GM12878 (cell line): ENCODE results near the gene IQGAP1. TPM values are rescaled to one million over a fixed set of nuclear protein-coding genes. Genes with fewer than 3 reads are reported as not detected.

Experiments used
- ATAC-seq: fragments of 200-7000 bp; cut with Tn5 transposase; 3 replicates; pipeline ENCODE4 v1.9.1; 2020; ENCODE audit warnings: mild to moderate bottlenecking, moderate library complexity
- BruUV-seq: library from RNA; stranded (reverse); fragments of 400-500 nt; replicated peaks from 2 replicates; lab custom pipeline; 2021; lab: Mats Ljungman, UMichigan
- CTCF ChIA-PET: fragments of 300-600 bp; sonication (Branson Sonifier 250); formaldehyde crosslinking; extraction: SDS; loops from one replicate; lab custom pipeline; 2021; ENCODE audit warnings: inconsistent platforms; lab: Yijun Ruan, JAX
- POLR2A ChIA-PET: fragments of 350-600 bp; formaldehyde crosslinking; extraction: SDS; loops from one replicate; lab custom pipeline; 2021; ENCODE audit warnings: inconsistent platforms; lab: Charles Lee
- RAD21 ChIA-PET: fragments of 300-600 bp; sonication (Branson Sonifier 250); formaldehyde crosslinking; loops from one replicate; lab custom pipeline; 2023; ENCODE audit warnings: antibody characterized with exemption; ENCODE audit not compliant: unreplicated experiment; lab: Charles Lee
- SMC1A ChIA-PET: fragments of 300-600 bp; sonication (Branson Sonifier 250); formaldehyde crosslinking; loops from one replicate; lab custom pipeline; 2023; ENCODE audit not compliant: unreplicated experiment, uncharacterized antibody; lab: Charles Lee
- DNase-seq: peaks from one replicate; pipeline ENCODE4 v3.0.0-alpha.2; 2011; ENCODE audit warnings: low read depth, low spot score
- FAIRE-seq: peaks from 3 replicates; lab custom pipeline; 2011; peaks lifted over from hg19 to GRCh38; lab: Jason Lieb, UNC
- H2AFZ ChIP-seq: 2 replicates; pipeline ENCODE4 v1.6.0; 2011; ENCODE audit warnings: low read depth, low read length, control low read depth; ENCODE audit not compliant: control insufficient read depth
- H3K27ac ChIP-seq: 2 replicates; pipeline ENCODE4 v1.5.1; 2011; ENCODE audit warnings: control low read depth; ENCODE audit not compliant: control insufficient read depth, insufficient read depth
- H3K27me3 ChIP-seq, 2 experiments: replicated peaks in 1 of 2; 2 replicates each; pipeline versions ENCODE4 v1.6.0 to v1.6.1; 2011; ENCODE audit warnings: low read length in 1 of 2; ENCODE audit not compliant: control insufficient read depth in 2 of 2, insufficient read depth in 2 of 2
- H3K36me3 ChIP-seq, 2 experiments: 2 replicates each; pipeline ENCODE4 v1.5.1; 2011; ENCODE audit warnings: low read length in 1 of 2; ENCODE audit not compliant: control insufficient read depth in 2 of 2, insufficient read depth in 2 of 2
- H3K4me1 ChIP-seq: 2 replicates; pipeline ENCODE4 v1.6.1; 2011; ENCODE audit warnings: mild to moderate bottlenecking, low read length, moderate library complexity, mixed read lengths; ENCODE audit not compliant: control insufficient read depth, insufficient read depth
- H3K4me2 ChIP-seq: 2 replicates; pipeline ENCODE4 v1.6.0; 2011; ENCODE audit warnings: control low read depth; ENCODE audit not compliant: control insufficient read depth, insufficient read depth
- H3K4me3 ChIP-seq: fragments of 200-600 bp; sonication (generic); 2 replicates; pipeline ENCODE4 v1.5.1; 2016
- H3K79me2 ChIP-seq: 2 replicates; pipeline ENCODE4 v1.6.0; 2011; ENCODE audit warnings: low read length; ENCODE audit not compliant: control insufficient read depth, insufficient read depth
- H3K9ac ChIP-seq: 2 replicates; pipeline ENCODE4 v1.8.0; 2011; ENCODE audit warnings: low read length, control low read depth, mixed read lengths; ENCODE audit not compliant: control insufficient read depth, insufficient read depth
- H3K9me3 ChIP-seq: replicated peaks from 3 replicates; pipeline ENCODE4 v1.5.1; 2011; ENCODE audit warnings: mild to moderate bottlenecking, low read length; ENCODE audit not compliant: control insufficient read depth, insufficient read depth
- H4K20me1 ChIP-seq: 2 replicates; pipeline ENCODE4 v1.6.0; 2011; ENCODE audit not compliant: control insufficient read depth, insufficient read depth
- CREM ChIP-seq: IDR thresholded peaks from 2 replicates; pipeline ENCODE4 v1.6.1; 2014; ENCODE audit warnings: antibody characterized with exemption, low read depth
- E2F4 ChIP-seq: IDR thresholded peaks from 2 replicates; pipeline ENCODE4 v1.6.1; 2012; ENCODE audit warnings: low read depth, low read length, improper control_type of control experiment
- E4F1 ChIP-seq: fragments of 450-650 bp; IDR thresholded peaks from 2 replicates; pipeline ENCODE4 v1.6.1; 2018; ENCODE audit warnings: borderline replicate concordance, mild to moderate bottlenecking; ENCODE audit not compliant: partially characterized antibody
- ESRRA ChIP-seq: IDR thresholded peaks from 2 replicates; pipeline ENCODE4 v1.6.1; 2012; ENCODE audit warnings: mild to moderate bottlenecking, low read length, improper control_type of control experiment
- HCFC1 ChIP-seq: fragments of 150-350 bp; IDR thresholded peaks from 2 replicates; pipeline ENCODE4 v1.6.1; 2014; ENCODE audit warnings: low read length
- MLLT1 ChIP-seq: fragments of 450-650 bp; IDR thresholded peaks from 2 replicates; pipeline ENCODE4 v1.6.1; 2016; ENCODE audit warnings: mild to moderate bottlenecking
- MYB ChIP-seq: fragments of 150-350 bp; IDR thresholded peaks from 2 replicates; pipeline ENCODE4 v1.6.1; 2014; ENCODE audit warnings: mild to moderate bottlenecking, low read depth, low read length, borderline replicate concordance
- NKRF ChIP-seq: fragments of 450-650 bp; conservative IDR thresholded peaks from 2 replicates; pipeline ENCODE4 v1.6.1; 2017; ENCODE audit warnings: mild to moderate bottlenecking, moderate library complexity
- RFX5 ChIP-seq: IDR thresholded peaks from 2 replicates; pipeline ENCODE4 v1.6.1; 2011; ENCODE audit warnings: low read depth, low read length, improper control_type of control experiment
- RUNX3 ChIP-seq: IDR thresholded peaks from 2 replicates; pipeline ENCODE4 v1.6.1; 2012; ENCODE audit warnings: low read length, inconsistent platforms
- SMC3 ChIP-seq: IDR thresholded peaks from 2 replicates; pipeline ENCODE4 v1.6.1; 2011; ENCODE audit warnings: low read length, improper control_type of control experiment, borderline replicate concordance
- ZNF207 ChIP-seq: fragments of 450-650 bp; IDR thresholded peaks from 2 replicates; pipeline ENCODE4 v1.6.1; 2014; ENCODE audit warnings: antibody characterized with exemption, mild to moderate bottlenecking, borderline replicate concordance
- ZSCAN29 ChIP-seq: fragments of 450-650 bp; IDR thresholded peaks from 2 replicates; pipeline ENCODE4 v1.6.1; 2017; ENCODE audit warnings: mild to moderate bottlenecking, moderate library complexity
- WGBS: methylation state at CpG from one replicate; pipeline ENCODE4 v1.1.6; 2016; ENCODE audit warnings: low lambda C conversion rate; ENCODE audit not compliant: insufficient replicate concordance, insufficient coverage; ENCODE audit errors: missing lambda C conversion rate; 5-methylcytosine and 5-hydroxymethylcytosine counted together
- in situ Hi-C: fragments of 300-500 bp; cut with MboI; formaldehyde crosslinking; loops from 9 replicates; pipeline ENCODE4 v1.14.3; 2018; ENCODE audit warnings: mixed read lengths
- intact Hi-C: fragments of 100-400 bp; cut with micrococcal nuclease; formaldehyde crosslinking; loops from one replicate; pipeline ENCODE4 v1.14.2; 2022; ENCODE audit not compliant: unreplicated experiment
- polyA plus RNA-seq, 11 experiments: library from polyadenylated mRNA; depleted of rRNA in 4 of 11; unstranded in 6 of 11; stranded (reverse) in 5 of 11; fragments of >200 nt; fragmentation: Nextera tagmentation in 4 of 11; fragmentation: Illumina TruSeq in 1 of 11; extraction: Ambion mirVana in 4 of 11; extraction: Trizol in 1 of 11; gene quantifications; 1 replicate in 1 of 11; 2 replicates in 10 of 11; pipeline versions ENCODE4 v1.2.1 to v1.2.3, GENCODE V29; 2011 to 2016; ENCODE audit warnings: inconsistent platforms in 2 of 11, missing spikeins in 2 of 11, low read depth in 1 of 11
- total RNA-seq, 4 experiments: library from RNA; depleted of rRNA in 3 of 4; stranded (reverse); fragments of >200 nt in 3 of 4; fragmentation: Illumina TruSeq in 1 of 4; extraction: Trizol in 1 of 4; gene quantifications; 2 replicates each; pipeline versions ENCODE4 v1.2.1 to v1.2.3, GENCODE V29; 2013 to 2021

IQGAP1 gene
- total and polyA plus RNA-seq, 10 of the 15 experiments (the other 5 are each of a cell fraction or from before 2014, with no cell fraction given), result 65.2 to 250 (median 112) TPM

GRCh38 chr15:90407336-90407735 lies 19.3 kb downstream of the IQGAP1 start:
- Histone ChIP-seq H3K36me3 (peaks cover 0 to 2% of the 10 kb centered on the region in 2 experiments; a peak in 1 of 4 replicates), H3K27ac (no peak overlapping the region), H3K4me2 (no peak overlapping the region), H3K27me3 (no peaks in the 10 kb centered on the region), H3K4me1 (peaks cover 8% of the 10 kb centered on the region), H3K4me3 (no peak overlapping the region), H4K20me1 (no peaks in the 10 kb centered on the region), H3K9ac (no peak overlapping the region), H3K79me2 (peaks cover 69% of the 10 kb centered on the region), H3K9me3 (peaks cover 2% of the 10 kb centered on the region; the same call in 1 of the 3 replicates), H2AFZ (no peak overlapping the region)
- no TSS peak for BruUV-seq
- ChIA-PET RAD21 (interaction anchor here (1.2 kb wide), 2 partner anchors 19 to 87 kb away, joined by 4 read pairs; partner anchors contain the start of gene IQGAP1), POLR2A (interaction anchor here (0.9 to 2.0 kb wide), 6 partner anchors 11 to 37 kb away, joined by 3 to 11 read pairs (median 4); partner anchors contain the start of gene IQGAP1), CTCF (interaction anchor here (0.7 to 1.9 kb wide), 3 partner anchors 9 to 114 kb away, joined by 3 to 6 read pairs (median 5); no protein-coding TSS in a partner anchor), SMC1A (interaction anchor here (0.7 to 1.9 kb wide), 11 partner anchors 10 to 384 kb away, joined by 3 to 7 read pairs (median 3); no protein-coding TSS in a partner anchor)
- ATAC-seq, result no peak
- in situ Hi-C loops, result no loop called here
- WGBS, result 48% methylated on average over 3 of the region's 3 CpGs
- DNase-seq, result no peak
- no peak for FAIRE-seq
- intact Hi-C loops, result no loop called here
- no peak for TF ChIP-seq E4F1
- TF ChIP-seq MLLT1, result no peak
- TF ChIP-seq E2F4, result no peak
- TF ChIP-seq ZSCAN29, result no peak
- no peak for TF ChIP-seq NKRF
- TF ChIP-seq MYB, result no peak
- TF ChIP-seq ESRRA, result no peak
- no peak for TF ChIP-seq RFX5
- TF ChIP-seq RUNX3, result no peak
- no peak for TF ChIP-seq SMC3
- TF ChIP-seq HCFC1, result no peak
- TF ChIP-seq CREM, result no peak
- TF ChIP-seq ZNF207, result no peak
